ENCODE results near the gene SNRPA.

Gene SNRPA

GRCh38 chr19:40798683-40799557 lies 47.9 kb downstream of the SNRPA start, which contains the start of gene EGLN2:
TSS of gene EGLN2 (plus strand) at chr19:40799191. CDS start at chr19:40800573, 1,382 bp downstream.
- H3K9me2 ChIP-seq (replicated peaks; ENCODE audit: low read depth, low read length), result no peaks in the 10 kb centered on the region
- peak within 1 kb of the TSS; percentile 94 for H3K9ac ChIP-seq (ENCODE audit: low read depth, low read length, poor library complexity, severe bottlenecking)
- H3K4me1 ChIP-seq (ENCODE audit: insufficient read depth, low read length, poor library complexity, severe bottlenecking), result peaks cover 46% of the 10 kb centered on the region
- H3K4me3 ChIP-seq (ENCODE audit: low read length, poor library complexity, severe bottlenecking), result peak within 1 kb of the TSS; percentile 96
- 0 out of 2 replicates have a peak, but pooled peaks cover 3% of the 10 kb centered on the region for H3F3A ChIP-seq (ENCODE audit: low read depth)
- TF ChIP-seq CTCF (conservative IDR thresholded peaks at IDR 0.05; ENCODE audit: low read length) (no peak), EZH2phosphoT487 (IDR thresholded peaks at IDR 0.05; ENCODE audit: borderline replicate concordance) (no peak)
- peaks cover 46% of the 10 kb centered on the region for H4K20me1 ChIP-seq (ENCODE audit: insufficient read depth, low read length, poor library complexity, severe bottlenecking)
- peak within 1 kb of the TSS; percentile 87 for H3K4me2 ChIP-seq (ENCODE audit: low read depth, low read length, poor library complexity, severe bottlenecking)
- no peaks in the 10 kb centered on the region for H3K27me3 ChIP-seq (ENCODE audit: insufficient read depth, low read length, poor library complexity, severe bottlenecking)
- no peaks in the 10 kb centered on the region for H3K9me3 ChIP-seq (ENCODE audit: insufficient read depth, low read depth, low read length)
- H3K79me2 ChIP-seq (ENCODE audit: insufficient read depth, low read length), result peaks cover 49% of the 10 kb centered on the region
- peak within 1 kb of the TSS; percentile 95 for H2AFZ ChIP-seq (ENCODE audit: low read length)
- no peaks in the 10 kb centered on the region for H3K36me3 ChIP-seq (ENCODE audit: insufficient read depth, low read length)

GRCh38 chr19:40799558-40800338 lies 48.7 kb downstream of the SNRPA start:
- H2AFZ ChIP-seq (ENCODE audit: low read length), result no peak overlapping the region
- TF ChIP-seq CTCF (conservative IDR thresholded peaks at IDR 0.05; ENCODE audit: low read length) (no peak), EZH2phosphoT487 (IDR thresholded peaks at IDR 0.05; ENCODE audit: borderline replicate concordance) (no peak)
- no peaks in the 10 kb centered on the region for H3K9me2 ChIP-seq (replicated peaks; ENCODE audit: low read depth, low read length)
- no peaks in the 10 kb centered on the region for H3K27me3 ChIP-seq (ENCODE audit: insufficient read depth, low read length, poor library complexity, severe bottlenecking)
- H3F3A ChIP-seq (ENCODE audit: low read depth), result 0 out of 2 replicates have a peak, but pooled peaks cover 3% of the 10 kb centered on the region
- no peaks in the 10 kb centered on the region for H3K9me3 ChIP-seq (ENCODE audit: insufficient read depth, low read depth, low read length)
- peak overlapping the region; percentile 87 for H3K4me2 ChIP-seq (ENCODE audit: low read depth, low read length, poor library complexity, severe bottlenecking)
- H4K20me1 ChIP-seq (ENCODE audit: insufficient read depth, low read length, poor library complexity, severe bottlenecking), result peaks cover 54% of the 10 kb centered on the region
- H3K4me3 ChIP-seq (ENCODE audit: low read length, poor library complexity, severe bottlenecking), result peak overlapping the region; percentile 96
- H3K79me2 ChIP-seq (ENCODE audit: insufficient read depth, low read length), result peaks cover 58% of the 10 kb centered on the region
- H3K36me3 ChIP-seq (ENCODE audit: insufficient read depth, low read length), result no peaks in the 10 kb centered on the region
- H3K9ac ChIP-seq (ENCODE audit: low read depth, low read length, poor library complexity, severe bottlenecking), result peak overlapping the region; percentile 94
- peaks cover 54% of the 10 kb centered on the region for H3K4me1 ChIP-seq (ENCODE audit: insufficient read depth, low read length, poor library complexity, severe bottlenecking)

GRCh38 chr19:40800339-40800996 lies 49.5 kb downstream of the SNRPA start:
- H3K79me2 ChIP-seq (ENCODE audit: insufficient read depth, low read length), result peaks cover 65% of the 10 kb centered on the region
- H2AFZ ChIP-seq (ENCODE audit: low read length), result no peak overlapping the region
- H3K36me3 ChIP-seq (ENCODE audit: insufficient read depth, low read length), result no peaks in the 10 kb centered on the region; the same call in 1 of the 2 replicates
- 0 out of 2 replicates have a peak, but pooled peaks cover 3% of the 10 kb centered on the region for H3F3A ChIP-seq (ENCODE audit: low read depth)
- H4K20me1 ChIP-seq (ENCODE audit: insufficient read depth, low read length, poor library complexity, severe bottlenecking), result peaks cover 61% of the 10 kb centered on the region
- peak overlapping the region; percentile 94 for H3K9ac ChIP-seq (ENCODE audit: low read depth, low read length, poor library complexity, severe bottlenecking)
- H3K4me3 ChIP-seq (ENCODE audit: low read length, poor library complexity, severe bottlenecking), result peak overlapping the region; percentile 96
- peak overlapping the region; percentile 87 for H3K4me2 ChIP-seq (ENCODE audit: low read depth, low read length, poor library complexity, severe bottlenecking)
- H3K27me3 ChIP-seq (ENCODE audit: insufficient read depth, low read length, poor library complexity, severe bottlenecking), result no peaks in the 10 kb centered on the region
- no peaks in the 10 kb centered on the region for H3K9me2 ChIP-seq (replicated peaks; ENCODE audit: low read depth, low read length)
- H3K9me3 ChIP-seq (ENCODE audit: insufficient read depth, low read depth, low read length), result no peaks in the 10 kb centered on the region
- no peak for TF ChIP-seq CTCF (conservative IDR thresholded peaks at IDR 0.05; ENCODE audit: low read length)
- TF ChIP-seq EZH2phosphoT487 (IDR thresholded peaks at IDR 0.05; ENCODE audit: borderline replicate concordance), result no peak
- peaks cover 61% of the 10 kb centered on the region for H3K4me1 ChIP-seq (ENCODE audit: insufficient read depth, low read length, poor library complexity, severe bottlenecking)

Measured in Loucy (cell line).